KOPT-K1 (cell line): ENCODE data around the gene MTHFSD.
"Not testable (repeated sequence)": the region's sequence is repeated elsewhere in the genome, so short reads cannot be mapped to it uniquely, and the experiment has no call there.

Source experiments
- H3K27ac ChIP-seq: fragments of 200-600 bp; sonication (generic); 2 replicates; pipeline ENCODE4 v1.5.1; 2016; ENCODE audit warnings: antibody characterized with exemption, mild to moderate bottlenecking, low read depth, low read length; ENCODE audit not compliant: poor library complexity, severe bottlenecking
- H3K36me3 ChIP-seq: fragments of 200-600 bp; sonication (generic); 2 replicates; pipeline ENCODE4 v1.5.1; 2017; ENCODE audit warnings: antibody characterized with exemption, mild to moderate bottlenecking, low read length, moderate library complexity; ENCODE audit not compliant: insufficient read depth
- H3K9me3 ChIP-seq: fragments of 200-600 bp; sonication (generic); 2 replicates; pipeline ENCODE4 v1.5.1; 2017; ENCODE audit warnings: antibody characterized with exemption, low read length, mild to moderate bottlenecking; ENCODE audit not compliant: insufficient read depth, poor library complexity, severe bottlenecking

Gene MTHFSD

GRCh38 chr16:86587955-86588354 is 32.9 kb upstream of the MTHFSD start:
- H3K9me3 ChIP-seq, H3K36me3 ChIP-seq, H3K27ac ChIP-seq: not testable (repeated sequence)

- no peaks in the 10 kb centered on the region for H3K9me3 ChIP-seq
- no peaks in the 10 kb centered on the region for H3K36me3 ChIP-seq
- H3K27ac ChIP-seq = no peak overlapping the region
Measured at GRCh38 chr16:86587487-86587886, 32.5 kb upstream of the MTHFSD start.

GRCh38 chr16:86585821-86586611 is 31.0 kb upstream of the MTHFSD start:
- Histone ChIP-seq H3K9me3 (no peaks in the 10 kb centered on the region), H3K27ac (no peak overlapping the region), H3K36me3 (no peaks in the 10 kb centered on the region)

- H3K9me3 ChIP-seq = no peaks in the 10 kb centered on the region
- H3K36me3 ChIP-seq = no peaks in the 10 kb centered on the region
- H3K27ac ChIP-seq = no peak overlapping the region
Measured at GRCh38 chr16:86584726-86585721, 30.0 kb upstream of the MTHFSD start.

- Histone ChIP-seq H3K36me3 (no peaks in the 10 kb centered on the region), H3K27ac (no peak overlapping the region)
Measured at GRCh38 chr16:86584071-86584685, 29.1 kb upstream of the MTHFSD start.

GRCh38 chr16:86581458-86581857 is 26.4 kb upstream of the MTHFSD start:
- H3K9me3 ChIP-seq = no peaks in the 10 kb centered on the region
- H3K27ac ChIP-seq = no peak overlapping the region
- no peaks in the 10 kb centered on the region for H3K36me3 ChIP-seq

More at GRCh38 chr16:86584071-86584685, 29.1 kb upstream of the MTHFSD start:
- no peaks in the 10 kb centered on the region for H3K9me3 ChIP-seq

- Histone ChIP-seq H3K9me3 (no peaks in the 10 kb centered on the region), H3K27ac (no peak overlapping the region), H3K36me3 (no peaks in the 10 kb centered on the region)
Measured at GRCh38 chr16:86580791-86581170, 25.7 kb upstream of the MTHFSD start.

- H3K27ac ChIP-seq = no peak overlapping the region
- H3K9me3 ChIP-seq = no peaks in the 10 kb centered on the region
- no peaks in the 10 kb centered on the region for H3K36me3 ChIP-seq
Measured at GRCh38 chr16:86580063-86580790, 25.2 kb upstream of the MTHFSD start.

GRCh38 chr16:86579268-86580062 is 24.4 kb upstream of the MTHFSD start:
- no peaks in the 10 kb centered on the region for H3K9me3 ChIP-seq
- H3K36me3 ChIP-seq = no peaks in the 10 kb centered on the region
- H3K27ac ChIP-seq = no peak overlapping the region

- no peaks in the 10 kb centered on the region for H3K9me3 ChIP-seq
- H3K36me3 ChIP-seq = no peaks in the 10 kb centered on the region
- H3K27ac ChIP-seq = no peak overlapping the region
Measured at GRCh38 chr16:86578611-86579267, 23.7 kb upstream of the MTHFSD start.

GRCh38 chr16:86578061-86578599 is 23.1 kb upstream of the MTHFSD start, which contains the start of gene FOXL1:
TSS of gene FOXL1 (plus strand) at chr16:86578549. CDS start at chr16:86578724, 175 bp downstream.
- no peaks in the 10 kb centered on the region for H3K36me3 ChIP-seq
- no peaks in the 10 kb centered on the region for H3K9me3 ChIP-seq
- H3K27ac ChIP-seq = no peak within 1 kb of the TSS

- H3K36me3 ChIP-seq = no peaks in the 10 kb centered on the region
- no peaks in the 10 kb centered on the region for H3K9me3 ChIP-seq
- H3K27ac ChIP-seq = no peak overlapping the region
Measured at GRCh38 chr16:86577314-86577971, 22.4 kb upstream of the MTHFSD start.
